Ovary (tissue), 9 donors: Measurements from ENCODE around the gene LRMDA. TPM values are rescaled to one million over a fixed set of nuclear protein-coding genes. Genes with fewer than 3 reads are reported as not detected.

Experiments
- DNase-seq, 5 donors: peaks; one replicate each; pipeline ENCODE4 v3.0.0-alpha.2; 2019 to 2020
- H3K27ac ChIP-seq, 2 donors: fragments of 200-600 bp; one replicate each; pipeline versions ENCODE4 v1.5.1 to v1.8.0; 2019 to 2022
- H3K27me3 ChIP-seq: fragments of 200-600 bp; one replicate; pipeline ENCODE4 v1.8.0; 2022
- H3K36me3 ChIP-seq: fragments of 200-600 bp; sonication (generic); one replicate; pipeline ENCODE4 v1.5.1; 2019
- H3K4me1 ChIP-seq: one replicate; pipeline ENCODE4 v1.8.1; 2013; ENCODE audit warnings: mild to moderate bottlenecking, moderate library complexity; ENCODE audit not compliant: insufficient read depth
- H3K4me3 ChIP-seq: fragments of 200-600 bp; sonication (generic); one replicate; pipeline ENCODE4 v1.5.1; 2017
- H3K9me3 ChIP-seq, 2 donors: fragments of 200-600 bp in 1 of 2; sonication (generic) in 1 of 2; one replicate each; pipeline versions ENCODE4 v1.5.1 to v1.8.1; 2013 to 2019; ENCODE audit warnings: mild to moderate bottlenecking in 1 of 2, moderate library complexity in 1 of 2
- CTCF ChIP-seq, 3 donors: fragments of 450-650 bp in 2 of 3; fragments of 200-600 bp in 1 of 3; IDR thresholded peaks; one replicate each; pipeline versions ENCODE4 v1.5.1 to v1.8.0; 2016 to 2022; ENCODE audit warnings: antibody characterized with exemption in 3 of 3, mild to moderate bottlenecking in 1 of 3
- EP300 ChIP-seq: sonication (generic); formaldehyde crosslinking; IDR thresholded peaks from one replicate; pipeline ENCODE4 v1.6.1; 2017; ENCODE audit warnings: antibody characterized with exemption
- POLR2A ChIP-seq: fragments of 450-650 bp; IDR thresholded peaks from one replicate; pipeline ENCODE4 v1.6.1; 2017; ENCODE audit warnings: antibody characterized with exemption, mild to moderate bottlenecking, moderate library complexity
- WGBS, 3 donors: extraction: QIAGEN DNeasy Blood & Tissue Kit in 1 of 3; methylation state at CpG; one replicate each; pipeline versions ENCODE4 v1.1.5 to v1.1.7; 2013 to 2017; 5-methylcytosine and 5-hydroxymethylcytosine counted together
- intact Hi-C, 4 donors: fragments of 100-400 bp; cut with DNase I; formaldehyde crosslinking; loops; one replicate each; pipeline versions ENCODE4 v1.11.0 to v1.15.1; 2022 to 2023
- polyA plus RNA-seq, 2 donors: library from polyadenylated mRNA; stranded (reverse); fragments of 200-250 nt in 1 of 2; fragments of 350-450 nt in 1 of 2; fragmentation: Illumina TruSeq in 1 of 2; extraction: RNeasy Lipid Tissue Mini Kit (QIAGEN cat#74804) in 1 of 2; gene quantifications; one replicate each; pipeline ENCODE4 v1.2.3, GENCODE V29; 2013 to 2014
- total RNA-seq, 7 donors: library from RNA; depleted of rRNA in 2 of 7; stranded (reverse); fragments of >200 nt in 2 of 7; fragmentation: NEBNext Ultra II Directional in 3 of 7; extraction: Animal tissue kit (Norgen Biotek cat#: 25700) in 3 of 7; gene quantifications; one replicate each; pipeline versions ENCODE4 v1.1.0 to v1.2.4, GENCODE V29; 2016 to 2023
- donor health status: DM: no; HTN: no; CAD: no; lungs with moderate emphysema.
- donor health status: DM: no; HTN: no; CAD: no.
- donor health status: Bipolar disorder and iron deficiency.
- donor health status: DM: yes; HTN: yes; CAD: no.
- donor health status: DM: no; HTN: no; CAD: no.
- donor health status: DM: yes; HTN: yes; CAD: no.

Gene LRMDA
- total and polyA plus RNA-seq, 9 donors = 14.8 to 30.7 (median 22.9) TPM

GRCh38 chr10:76302961-76303630, 871.7 kb downstream of the LRMDA start:
- no peaks in the 10 kb centered on the region for H3K9me3 ChIP-seq
- DNase-seq = peak in 3 of 5 donors; percentile 23 to 47 (median 46)
- no peak overlapping the region for H3K27ac ChIP-seq
- intact Hi-C loops = loop anchor here in 1 of 4 donors (5.0 to 10.0 kb wide), 2 partner anchors 268 to 901 kb away; partner anchors contain the start of gene ZNF503
- 58 to 63% (median 59%) methylated on average over 8 of the region's 8 CpGs for WGBS, 3 donors
- no peak overlapping the region for H3K4me3 ChIP-seq
- H3K4me1 ChIP-seq = peaks cover 5% of the 10 kb centered on the region
- TF ChIP-seq POLR2A (no peak), CTCF (IDR thresholded peaks at IDR 0.05) (no peak), EP300 (no peak)
- no peaks in the 10 kb centered on the region for H3K36me3 ChIP-seq
- no peaks in the 10 kb centered on the region for H3K27me3 ChIP-seq

GRCh38 chr10:76303682-76304316, 872.4 kb downstream of the LRMDA start:
- no peak for TF ChIP-seq EP300
- TF ChIP-seq CTCF (IDR thresholded peaks at IDR 0.05) = peak; percentile 9 to 52 (median 40)
- intact Hi-C loops = loop anchor here in 1 of 4 donors (5.0 to 10.0 kb wide), 2 partner anchors 269 to 901 kb away; partner anchors contain the start of gene ZNF503
- peaks cover 5% of the 10 kb centered on the region for H3K4me1 ChIP-seq
- no peaks in the 10 kb centered on the region for H3K36me3 ChIP-seq
- no peak overlapping the region for H3K4me3 ChIP-seq
- WGBS, 3 donors = 37 to 40% (median 39%) methylated on average over 8 of the region's 8 CpGs
- H3K27ac ChIP-seq = no peak overlapping the region
- peak; percentile 66 to 83 (median 77) for DNase-seq
- H3K27me3 ChIP-seq = no peaks in the 10 kb centered on the region
- H3K9me3 ChIP-seq = no peaks in the 10 kb centered on the region

- Histone ChIP-seq H3K4me3 (no peak overlapping the region), H3K4me1 (peaks cover 7% of the 10 kb centered on the region), H3K9me3 (no peaks in the 10 kb centered on the region), H3K27me3 (no peaks in the 10 kb centered on the region), H3K27ac (no peak overlapping the region), H3K36me3 (no peaks in the 10 kb centered on the region)
- no peak for DNase-seq
- WGBS, 3 donors = 0 to 91% (median 0%) methylated on average over 1 of the region's 1 CpG
- no peak for TF ChIP-seq CTCF (IDR thresholded peaks at IDR 0.05)
- TF ChIP-seq POLR2A = no peak
- no peak for TF ChIP-seq EP300
- intact Hi-C loops = loop anchor here in 2 of 4 donors (5.0 to 10.0 kb wide), 2 partner anchors 271 to 904 kb away; partner anchors contain the start of gene ZNF503 (in 1 of the 2)
These were observed 874.6 kb downstream of the LRMDA start for GRCh38 chr10:76305930-76306615.

GRCh38 chr10:76306856-76307255, 875.4 kb downstream of the LRMDA start:
- no peak overlapping the region for H3K4me3 ChIP-seq
- no peak overlapping the region for H3K27ac ChIP-seq
- intact Hi-C loops = loop anchor here in 2 of 4 donors (5.0 to 10.0 kb wide), 2 partner anchors 272 to 905 kb away; partner anchors contain the start of gene ZNF503 (in 1 of the 2)
- H3K9me3 ChIP-seq = no peaks in the 10 kb centered on the region
- TF ChIP-seq POLR2A = no peak
- TF ChIP-seq EP300 = no peak
- TF ChIP-seq CTCF (IDR thresholded peaks at IDR 0.05) = no peak
- DNase-seq = no peak
- H3K4me1 ChIP-seq = peaks cover 9% of the 10 kb centered on the region
- no peaks in the 10 kb centered on the region for H3K27me3 ChIP-seq
- no peaks in the 10 kb centered on the region for H3K36me3 ChIP-seq
